GM23248 (cell line): ENCODE data around the gene RAB4B. TPM values are rescaled to one million over a fixed set of nuclear protein-coding genes. Genes with fewer than 3 reads are reported as not detected.

ENCODE experiments used
- DNase-seq: peaks from one replicate; pipeline ENCODE4 v3.0.0-alpha.2; 2015
- H2AFZ ChIP-seq: fragments of 200-600 bp; sonication (generic); 2 replicates; pipeline ENCODE4 v1.6.1; 2016; ENCODE audit warnings: antibody characterized with exemption
- H3F3A ChIP-seq: fragments of 200-600 bp; sonication (generic); 2 replicates; pipeline ENCODE4 v1.6.1; 2016; ENCODE audit warnings: mild to moderate bottlenecking, antibody characterized with exemption, mixed run types; ENCODE audit not compliant: insufficient read depth
- H3K27ac ChIP-seq: fragments of 200-600 bp; sonication (generic); 2 replicates; pipeline ENCODE4 v1.5.1; 2016; ENCODE audit warnings: mild to moderate bottlenecking
- H3K27me3 ChIP-seq: fragments of 200-600 bp; sonication (generic); replicated peaks from 2 replicates; pipeline ENCODE4 v1.6.1; 2016; ENCODE audit warnings: mild to moderate bottlenecking; ENCODE audit not compliant: insufficient read depth
- H3K36me3 ChIP-seq: fragments of 200-600 bp; sonication (generic); 2 replicates; pipeline ENCODE4 v1.6.1; 2016; ENCODE audit warnings: low read depth, mild to moderate bottlenecking
- H3K4me1 ChIP-seq: fragments of 200-600 bp; sonication (generic); 2 replicates; pipeline ENCODE4 v1.6.1; 2016; ENCODE audit warnings: mild to moderate bottlenecking; ENCODE audit not compliant: insufficient read depth
- H3K4me2 ChIP-seq: fragments of 200-600 bp; sonication (generic); one replicate; pipeline ENCODE4 v1.6.1; 2016; ENCODE audit warnings: mild to moderate bottlenecking; ENCODE audit not compliant: unreplicated experiment
- H3K4me3 ChIP-seq: fragments of 200-600 bp; sonication (generic); 2 replicates; pipeline ENCODE4 v1.5.1; 2016; ENCODE audit warnings: mild to moderate bottlenecking
- H3K79me2 ChIP-seq: fragments of 200-600 bp; sonication (generic); 2 replicates; pipeline ENCODE4 v1.6.1; 2016; ENCODE audit warnings: mild to moderate bottlenecking; ENCODE audit not compliant: insufficient read depth
- H3K9ac ChIP-seq: fragments of 200-600 bp; sonication (generic); 2 replicates; pipeline ENCODE4 v1.6.1; 2016; ENCODE audit warnings: mild to moderate bottlenecking
- H3K9me2 ChIP-seq: fragments of 200-600 bp; sonication (generic); 2 replicates; pipeline ENCODE4 v1.6.1; 2016; ENCODE audit warnings: mixed run types, mild to moderate bottlenecking, moderate library complexity; ENCODE audit not compliant: insufficient read depth
- H3K9me3 ChIP-seq: fragments of 200-600 bp; sonication (generic); one replicate; pipeline ENCODE4 v1.6.1; 2017; ENCODE audit warnings: low read depth
- H4K20me1 ChIP-seq: fragments of 200-600 bp; sonication (generic); 2 replicates; pipeline ENCODE4 v1.6.0; 2016; ENCODE audit not compliant: insufficient read depth
- EZH2 ChIP-seq: fragments of 200-600 bp; sonication (generic); IDR thresholded peaks from 2 replicates; pipeline ENCODE4 v1.6.1; 2018; ENCODE audit warnings: antibody characterized with exemption, mild to moderate bottlenecking; ENCODE audit not compliant: insufficient read depth, poor library complexity, severe bottlenecking
- EZH2phosphoT487 ChIP-seq: fragments of 200-600 bp; sonication (generic); IDR thresholded peaks from 2 replicates; pipeline ENCODE4 v1.6.1; 2018; ENCODE audit warnings: antibody characterized with exemption, moderate library complexity, mild to moderate bottlenecking, low read depth; ENCODE audit not compliant: insufficient read depth
- WGBS, 2 experiments: methylation state at CpG; one replicate each; pipeline ENCODE4 v1.1.6; 2015 to 2017; ENCODE audit warnings: low lambda C conversion rate in 2 of 2, low coverage in 1 of 2; ENCODE audit errors: missing lambda C conversion rate in 2 of 2; 5-methylcytosine and 5-hydroxymethylcytosine counted together
- in situ Hi-C: fragments of 300-500 bp; cut with MboI; formaldehyde crosslinking; loops from 2 replicates; pipeline ENCODE4 v1.15.0; 2020
- polyA plus RNA-seq: library from polyadenylated mRNA; unstranded; fragments of >200 nt; fragmentation: Nextera tagmentation; extraction: Ambion mirVana; gene quantifications from 2 replicates; pipeline ENCODE4 v1.2.1, GENCODE V29; 2016
- total RNA-seq: library from RNA; depleted of rRNA; stranded (reverse); fragments of >200 nt; shearing (Covaris generic); gene quantifications from 2 replicates; pipeline ENCODE4 v1.2.3, GENCODE V29; 2014

Gene RAB4B
- total and polyA plus RNA-seq, 2 experiments from 2014 or later = 23.2 to 25.6 TPM

GRCh38 chr19:40777645-40777936 lies 456 bp upstream of the RAB4B start:
- Histone ChIP-seq H3K79me2 (no peaks in the 10 kb centered on the region), H3K4me2 (peak overlapping the region; percentile 94), H3K27ac (peak overlapping the region; percentile 92), H3K9me2 (no peaks in the 10 kb centered on the region), H3F3A (peaks cover 4% of the 10 kb centered on the region; the same call in 1 of the 2 replicates), H3K9me3 (no peaks in the 10 kb centered on the region), H3K36me3 (no peaks in the 10 kb centered on the region), H3K27me3 (no peaks in the 10 kb centered on the region), H3K4me1 (peaks cover 6% of the 10 kb centered on the region; the same call in 1 of the 2 replicates), H2AFZ (peak overlapping the region; percentile 94), H4K20me1 (no peaks in the 10 kb centered on the region), H3K9ac (peak overlapping the region; percentile 89), H3K4me3 (peak overlapping the region; percentile 87)
- no peak for TF ChIP-seq EZH2phosphoT487
- no peak for TF ChIP-seq EZH2
- 0 to 1% methylated on average over 9 to 10 of the region's 10 CpGs for WGBS, 2 experiments
- DNase-seq = no peak
- in situ Hi-C loops = no loop called here

- peaks cover 6% of the 10 kb centered on the region; the same call in 1 of the 2 replicates for H3K4me1 ChIP-seq
- no peaks in the 10 kb centered on the region for H4K20me1 ChIP-seq
- peak overlapping the region; percentile 82 for H3K4me2 ChIP-seq
- peak overlapping the region; percentile 80 for H2AFZ ChIP-seq
- H3K9me2 ChIP-seq = no peaks in the 10 kb centered on the region
- 9 to 11% methylated on average over 7 of the region's 7 CpGs for WGBS, 2 experiments
- peak overlapping the region; percentile 89 for H3K9ac ChIP-seq
- peak; percentile 71 for DNase-seq
- H3F3A ChIP-seq = peaks cover 4% of the 10 kb centered on the region; the same call in 1 of the 2 replicates
- in situ Hi-C loops = no loop called here
- H3K27ac ChIP-seq = peak overlapping the region; percentile 92
- no peaks in the 10 kb centered on the region for H3K27me3 ChIP-seq
- no peaks in the 10 kb centered on the region for H3K36me3 ChIP-seq
- peak overlapping the region; percentile 87 for H3K4me3 ChIP-seq
- no peaks in the 10 kb centered on the region for H3K79me2 ChIP-seq
- TF ChIP-seq EZH2 = no peak
- TF ChIP-seq EZH2phosphoT487 = no peak
- no peaks in the 10 kb centered on the region for H3K9me3 ChIP-seq
Measured at GRCh38 chr19:40778706-40779284, 748 bp downstream of the RAB4B start.

GRCh38 chr19:40780582-40780981 lies 2.5 kb downstream of the RAB4B start:
- H3K4me3 ChIP-seq = no peak overlapping the region
- no peak for DNase-seq
- in situ Hi-C loops = no loop called here
- no peaks in the 10 kb centered on the region for H3K27me3 ChIP-seq
- no peaks in the 10 kb centered on the region for H3K36me3 ChIP-seq
- H3F3A ChIP-seq = peaks cover 4% of the 10 kb centered on the region; the same call in 1 of the 2 replicates
- no peaks in the 10 kb centered on the region for H3K9me3 ChIP-seq
- no peak overlapping the region for H3K9ac ChIP-seq
- TF ChIP-seq EZH2 = no peak
- no peaks in the 10 kb centered on the region for H3K79me2 ChIP-seq
- H4K20me1 ChIP-seq = no peaks in the 10 kb centered on the region
- H2AFZ ChIP-seq = no peak overlapping the region
- no peak overlapping the region for H3K27ac ChIP-seq
- no peaks in the 10 kb centered on the region for H3K9me2 ChIP-seq
- peaks cover 6% of the 10 kb centered on the region; the same call in 1 of the 2 replicates for H3K4me1 ChIP-seq
- no peak overlapping the region for H3K4me2 ChIP-seq
- 91 to 95% methylated on average over 5 of the region's 5 CpGs for WGBS, 2 experiments

GRCh38 chr19:40781140-40781539 lies 3.1 kb downstream of the RAB4B start:
- no peaks in the 10 kb centered on the region for H3K9me3 ChIP-seq
- H3K36me3 ChIP-seq = no peaks in the 10 kb centered on the region
- no peaks in the 10 kb centered on the region for H3K79me2 ChIP-seq
- 96 to 98% methylated on average over 7 of the region's 7 CpGs for WGBS, 2 experiments
- H2AFZ ChIP-seq = no peak overlapping the region
- H3K27me3 ChIP-seq = no peaks in the 10 kb centered on the region
- no peak overlapping the region for H3K4me3 ChIP-seq
- H3K9ac ChIP-seq = no peak overlapping the region
- TF ChIP-seq EZH2phosphoT487 (no peak), EZH2 (no peak)
- peaks cover 6% of the 10 kb centered on the region; the same call in 1 of the 2 replicates for H3K4me1 ChIP-seq
- H3K9me2 ChIP-seq = no peaks in the 10 kb centered on the region
- DNase-seq = no peak
- no peaks in the 10 kb centered on the region for H4K20me1 ChIP-seq
- peaks cover 4% of the 10 kb centered on the region; the same call in 1 of the 2 replicates for H3F3A ChIP-seq
- in situ Hi-C loops = no loop called here
- no peak overlapping the region for H3K4me2 ChIP-seq
- no peak overlapping the region for H3K27ac ChIP-seq
